RKO (cell line): ENCODE data around the gene MAG.
"Not testable (repeated sequence)": the region's sequence is repeated elsewhere in the genome, so short reads cannot be mapped to it uniquely, and the experiment has no call there.

ENCODE experiments used
- DNase-seq: peaks from one replicate; pipeline ENCODE4 v3.0.0-alpha.2; 2016; ENCODE audit warnings: low spot score

The MAG gene

GRCh38 chr19:35281303-35281702, 10.7 kb upstream of the MAG start:
- no peak for DNase-seq

- DNase-seq: no peak
These were observed 7.5 kb upstream of the MAG start for GRCh38 chr19:35284153-35285094.

GRCh38 chr19:35285095-35285449, 6.9 kb upstream of the MAG start:
- DNase-seq: no peak

- not testable (repeated sequence) for DNase-seq
These were observed 6.5 kb upstream of the MAG start for GRCh38 chr19:35285465-35285864.

GRCh38 chr19:35286101-35286500, 5.9 kb upstream of the MAG start:
- not testable (repeated sequence) for DNase-seq

GRCh38 chr19:35287713-35288112, 4.2 kb upstream of the MAG start:
- DNase-seq: no peak

GRCh38 chr19:35288331-35288730, 3.6 kb upstream of the MAG start:
- no peak for DNase-seq

GRCh38 chr19:35288906-35289305, 3.1 kb upstream of the MAG start:
- DNase-seq: no peak

- DNase-seq: no peak
These were observed 1.4 kb upstream of the MAG start for GRCh38 chr19:35290381-35291127.

GRCh38 chr19:35291259-35291658, 702 bp upstream of the MAG start:
- no peak for DNase-seq

- DNase-seq: no peak
These were observed 731 bp downstream of the MAG start for GRCh38 chr19:35292421-35293362.

GRCh38 chr19:35293363-35293739, 1.4 kb downstream of the MAG start:
- no peak for DNase-seq

GRCh38 chr19:35293808-35294207, 1.8 kb downstream of the MAG start:
- no peak for DNase-seq

- DNase-seq: no peak
These were observed 2.4 kb downstream of the MAG start for GRCh38 chr19:35294328-35294727.

- DNase-seq: no peak
These were observed 3.2 kb downstream of the MAG start for GRCh38 chr19:35294859-35295791.

GRCh38 chr19:35295792-35296462, 4.0 kb downstream of the MAG start:
- DNase-seq: no peak

- DNase-seq: no peak
These were observed 4.9 kb downstream of the MAG start for GRCh38 chr19:35296644-35297514.

- no peak for DNase-seq
These were observed 5.5 kb downstream of the MAG start for GRCh38 chr19:35297515-35297848.

GRCh38 chr19:35297922-35298321, 6.0 kb downstream of the MAG start:
- no peak for DNase-seq

GRCh38 chr19:35298561-35298972, 6.6 kb downstream of the MAG start:
- DNase-seq: no peak
